Activated naive CD4-positive, alpha-beta T cell treated with Interleukin-2 at 50 U/mL for 16 hours (primary cell): Measurements from ENCODE around the gene TTF1.

Source experiments
- DNase-seq: peaks from one replicate; pipeline ENCODE4 v3.0.0-alpha.2; 2020

TTF1 gene, protein sequence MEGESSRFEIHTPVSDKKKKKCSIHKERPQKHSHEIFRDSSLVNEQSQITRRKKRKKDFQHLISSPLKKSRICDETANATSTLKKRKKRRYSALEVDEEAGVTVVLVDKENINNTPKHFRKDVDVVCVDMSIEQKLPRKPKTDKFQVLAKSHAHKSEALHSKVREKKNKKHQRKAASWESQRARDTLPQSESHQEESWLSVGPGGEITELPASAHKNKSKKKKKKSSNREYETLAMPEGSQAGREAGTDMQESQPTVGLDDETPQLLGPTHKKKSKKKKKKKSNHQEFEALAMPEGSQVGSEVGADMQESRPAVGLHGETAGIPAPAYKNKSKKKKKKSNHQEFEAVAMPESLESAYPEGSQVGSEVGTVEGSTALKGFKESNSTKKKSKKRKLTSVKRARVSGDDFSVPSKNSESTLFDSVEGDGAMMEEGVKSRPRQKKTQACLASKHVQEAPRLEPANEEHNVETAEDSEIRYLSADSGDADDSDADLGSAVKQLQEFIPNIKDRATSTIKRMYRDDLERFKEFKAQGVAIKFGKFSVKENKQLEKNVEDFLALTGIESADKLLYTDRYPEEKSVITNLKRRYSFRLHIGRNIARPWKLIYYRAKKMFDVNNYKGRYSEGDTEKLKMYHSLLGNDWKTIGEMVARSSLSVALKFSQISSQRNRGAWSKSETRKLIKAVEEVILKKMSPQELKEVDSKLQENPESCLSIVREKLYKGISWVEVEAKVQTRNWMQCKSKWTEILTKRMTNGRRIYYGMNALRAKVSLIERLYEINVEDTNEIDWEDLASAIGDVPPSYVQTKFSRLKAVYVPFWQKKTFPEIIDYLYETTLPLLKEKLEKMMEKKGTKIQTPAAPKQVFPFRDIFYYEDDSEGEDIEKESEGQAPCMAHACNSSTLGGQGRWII

DNA sequence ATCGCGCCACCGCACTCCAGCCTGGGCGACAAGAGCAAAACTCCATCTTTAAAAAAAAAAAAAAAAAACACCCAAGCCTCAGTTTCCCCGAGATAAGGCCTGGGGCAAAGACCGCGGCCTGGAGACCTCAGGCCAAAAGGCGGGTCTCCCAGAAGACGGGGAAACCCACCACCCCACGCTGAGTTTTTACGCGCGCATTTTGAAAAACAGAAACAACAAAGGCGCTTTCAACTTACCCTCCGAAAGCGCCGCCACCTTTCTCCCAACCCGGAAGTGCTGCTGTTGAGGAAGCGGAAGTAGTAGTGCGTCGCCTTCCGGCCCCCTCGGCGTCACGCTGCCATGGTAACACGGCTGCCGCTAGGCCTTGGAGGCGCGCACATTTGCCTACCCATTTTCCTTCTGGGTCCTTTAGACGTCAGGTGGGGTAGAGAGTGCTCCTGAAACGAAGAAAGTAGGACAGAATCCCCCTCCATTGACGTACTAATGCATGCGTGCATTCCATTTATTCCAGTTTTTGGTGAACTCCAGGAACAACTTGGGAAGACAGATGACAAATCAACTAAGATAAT is at the start of gene TTF1:
TTF1 (minus strand) TSS at position 287 of the 569 bp plus-strand sequence. CDS start 4,019 bp downstream, outside the sequence.
- DNase-seq: peak; percentile 93

GRCh38 chr9:132456241-132456640 is 49.6 kb upstream of the TTF1 start:
- no peak for DNase-seq

DNA sequence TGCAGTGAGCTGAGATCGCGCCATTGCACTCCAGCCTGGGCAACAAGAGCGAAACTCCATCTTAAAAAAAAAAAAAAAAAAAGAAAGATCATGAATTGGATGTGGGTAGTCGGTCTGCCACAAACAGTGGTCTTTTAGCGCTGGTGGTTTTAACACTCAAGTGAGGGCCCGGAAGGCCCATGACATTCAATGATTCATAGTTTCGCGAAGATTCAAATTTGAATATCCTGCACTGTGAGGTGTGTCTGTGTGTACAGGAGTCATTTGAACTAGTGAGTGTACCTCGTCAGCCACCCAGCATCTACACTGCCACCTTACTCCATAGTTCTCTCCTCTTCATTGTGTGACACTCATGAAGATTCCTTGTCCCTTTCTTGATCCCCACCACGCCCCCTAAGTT is 44.6 kb upstream of the TTF1 start:
- peak; percentile 17 for DNase-seq

DNA sequence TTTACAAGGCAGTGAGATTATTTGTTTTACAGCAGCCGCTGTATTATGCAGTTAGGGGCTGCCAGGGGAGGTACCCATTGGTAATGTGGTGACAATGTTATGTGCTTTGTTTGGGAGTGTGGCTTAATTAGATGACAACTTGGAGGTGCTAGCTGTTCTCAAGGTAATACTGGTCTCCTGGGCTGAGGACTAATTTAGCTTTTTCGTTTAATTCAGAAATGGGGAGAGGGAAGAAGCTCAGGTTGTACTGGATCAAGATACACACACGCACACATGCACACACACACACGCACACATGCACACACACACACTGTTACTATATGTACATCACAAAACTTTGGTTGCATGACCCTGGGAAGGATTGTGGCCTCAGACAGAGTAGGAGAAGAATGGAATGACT is 41.3 kb upstream of the TTF1 start:
- DNase-seq: no peak

DNA sequence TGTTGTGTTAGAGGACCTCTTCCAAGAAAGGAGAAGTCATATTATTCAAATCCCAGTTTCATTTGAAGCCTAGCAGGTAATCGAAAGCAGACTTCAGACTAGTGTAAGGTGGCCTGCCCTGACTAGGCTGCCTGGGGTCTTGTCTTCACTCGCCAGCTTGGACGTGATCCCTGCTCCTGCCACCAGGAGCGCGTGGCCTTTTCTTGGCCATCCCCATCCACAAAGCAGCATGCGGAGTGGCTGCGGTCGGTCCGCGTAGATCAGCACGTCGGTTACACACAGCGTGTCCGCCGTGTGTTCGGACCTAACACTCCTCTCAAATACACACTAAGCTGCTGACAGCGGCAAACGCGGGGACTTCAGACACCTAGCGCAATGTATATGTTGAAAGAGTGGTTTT is 40.7 kb upstream of the TTF1 start:
- no peak for DNase-seq

- DNase-seq: no peak
These were observed 40.2 kb upstream of the TTF1 start for GRCh38 chr9:132446887-132447286.

DNA sequence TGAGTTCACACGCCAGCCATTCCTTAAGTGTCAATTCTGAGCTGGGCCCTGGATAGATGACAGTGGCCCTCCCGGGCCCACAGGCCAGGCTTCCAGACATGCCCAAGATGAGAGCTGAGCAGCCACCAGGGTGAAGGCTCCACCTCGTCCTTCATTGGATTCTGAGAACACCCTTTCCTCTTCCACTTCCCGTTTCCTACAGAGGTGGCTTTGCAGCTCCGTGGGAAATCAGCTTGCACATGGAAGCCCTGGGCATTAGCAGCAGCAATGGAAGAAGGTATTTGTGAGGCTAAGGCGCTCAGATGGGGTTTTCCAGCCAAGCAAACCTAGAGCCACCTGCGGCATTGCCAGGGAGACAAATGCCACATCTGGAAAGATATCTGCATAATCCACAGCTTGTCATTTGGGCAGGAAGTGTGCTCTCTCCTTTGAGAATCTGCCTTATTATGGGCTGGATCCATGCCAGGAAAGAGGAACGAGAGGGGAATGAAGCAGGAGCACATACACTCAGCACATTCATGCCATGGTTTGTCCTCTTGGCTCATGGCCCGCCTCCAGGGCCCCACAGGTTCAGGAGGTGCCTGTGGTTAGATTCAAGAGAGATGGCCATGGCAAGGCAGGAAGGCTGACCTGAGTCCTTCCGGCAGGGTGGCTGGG is 37.4 kb upstream of the TTF1 start:
- no peak for DNase-seq

- DNase-seq: no peak
These were observed 34.8 kb upstream of the TTF1 start for GRCh38 chr9:132441404-132441803.

GRCh38 chr9:132440735-132441134 is 34.1 kb upstream of the TTF1 start:
- DNase-seq: no peak

DNA sequence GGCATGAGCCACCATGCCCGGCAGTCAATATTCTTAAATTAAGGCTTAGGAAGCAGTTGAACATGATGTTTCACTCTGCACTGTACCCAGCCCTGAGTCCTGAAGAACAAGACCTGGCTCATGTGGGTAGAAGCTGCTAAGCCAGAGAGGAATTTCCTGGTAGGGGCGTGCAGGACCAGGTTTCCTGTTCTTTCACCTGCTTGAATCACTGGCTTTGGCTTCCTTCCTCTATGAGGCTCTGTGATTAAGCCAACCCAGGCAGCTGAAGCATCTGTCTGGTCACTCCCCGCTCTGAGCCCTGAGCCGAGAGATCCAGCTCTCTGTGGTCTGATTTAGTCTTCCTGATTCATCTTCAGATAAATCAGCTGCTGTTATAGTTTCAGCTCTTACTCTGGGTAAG is 32.5 kb upstream of the TTF1 start:
- DNase-seq: no peak

DNA sequence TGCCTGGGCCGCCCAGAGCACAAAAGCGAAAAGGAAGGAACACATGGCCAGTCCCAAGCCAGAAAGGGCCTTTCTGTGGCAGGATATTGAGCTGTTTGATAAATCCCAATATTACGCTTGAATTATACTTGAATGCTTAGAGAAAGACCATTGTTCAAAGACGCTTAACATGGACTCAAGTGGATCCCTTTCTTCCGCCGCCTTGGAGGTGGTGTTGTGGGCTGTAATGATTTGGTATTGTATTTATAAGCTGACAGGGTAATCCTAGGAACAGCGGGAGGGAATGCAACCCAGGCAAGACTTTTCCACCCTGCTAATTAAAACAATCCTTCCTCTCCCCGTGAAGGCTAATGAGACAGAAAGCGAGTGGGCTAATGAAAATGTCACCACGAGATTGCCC is 28.2 kb upstream of the TTF1 start:
- DNase-seq: no peak

DNA sequence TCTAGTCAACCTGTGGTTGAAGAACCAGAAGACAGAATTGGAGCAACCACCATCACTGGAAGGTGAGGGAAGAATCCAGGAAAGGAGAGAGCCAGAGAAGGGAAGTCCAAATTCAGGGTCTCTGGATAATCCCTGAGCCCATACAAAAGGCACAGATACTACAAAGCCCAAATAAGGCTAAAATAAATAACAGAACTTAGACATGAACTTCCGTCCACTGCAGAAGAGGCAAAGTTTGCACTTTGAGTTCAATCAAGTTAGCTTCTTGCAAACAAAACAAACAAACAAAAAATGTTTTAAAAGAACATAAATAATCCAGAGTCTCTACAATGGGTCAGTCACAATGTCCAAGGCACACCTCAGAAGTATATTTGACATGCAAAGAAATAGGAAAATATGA is 24.4 kb upstream of the TTF1 start:
- no peak for DNase-seq

- DNase-seq: no peak
These were observed 20.2 kb upstream of the TTF1 start for GRCh38 chr9:132426639-132427414.

DNA sequence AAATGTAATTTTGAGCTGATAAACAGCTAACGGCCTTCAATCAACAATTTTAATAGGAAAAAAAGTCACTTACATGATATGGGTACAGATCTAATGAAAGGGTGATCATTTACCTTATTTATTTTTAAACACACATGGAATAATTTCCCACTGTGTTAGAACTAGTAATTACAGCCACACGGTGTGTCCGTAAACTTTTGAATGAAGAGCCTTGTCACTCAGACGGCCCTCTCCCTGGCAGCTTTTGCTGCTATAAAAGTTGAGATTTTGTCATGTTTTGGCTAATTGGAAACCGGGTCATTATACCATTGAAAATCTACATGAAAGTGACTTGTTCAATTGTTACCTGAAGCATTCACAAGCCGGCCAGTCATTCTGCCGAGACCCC is 19.0 kb upstream of the TTF1 start:
- DNase-seq: no peak

GRCh38 chr9:132424857-132425674 is 18.4 kb upstream of the TTF1 start:
- DNase-seq: no peak

GRCh38 chr9:132423503-132423902 is 16.9 kb upstream of the TTF1 start:
- DNase-seq: no peak

- no peak for DNase-seq
These were observed 15.9 kb upstream of the TTF1 start for GRCh38 chr9:132422574-132422973.

DNA sequence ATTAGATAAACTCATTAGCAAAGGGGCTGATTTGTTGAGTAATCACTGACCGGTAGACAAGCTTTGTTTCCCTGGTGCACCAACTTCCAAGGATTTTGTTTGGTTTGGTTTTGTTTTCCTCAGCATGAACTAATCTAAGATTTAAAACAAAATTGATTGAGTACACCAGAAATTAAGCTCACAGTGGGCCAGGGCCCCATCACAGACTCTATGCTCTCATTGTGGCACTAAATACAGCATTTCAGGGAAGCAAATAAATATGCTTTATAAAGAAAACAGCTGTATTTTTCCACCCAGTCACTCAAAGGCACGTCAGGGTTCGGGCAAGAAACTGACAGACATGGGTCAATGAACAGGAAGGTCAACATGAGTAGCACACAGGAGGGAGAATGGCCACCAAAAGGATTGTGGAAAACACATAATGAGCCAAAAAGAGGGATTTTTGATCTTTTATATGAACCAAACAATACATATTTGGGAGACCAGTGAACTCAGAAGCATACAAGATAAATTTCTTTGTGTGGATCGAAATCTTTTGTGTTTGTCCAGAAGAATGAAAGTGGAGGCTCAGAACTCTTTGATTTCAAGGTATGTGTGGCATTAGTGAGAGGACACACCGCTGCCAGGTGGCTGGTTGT is 12.2 kb upstream of the TTF1 start:
- DNase-seq: no peak

DNA sequence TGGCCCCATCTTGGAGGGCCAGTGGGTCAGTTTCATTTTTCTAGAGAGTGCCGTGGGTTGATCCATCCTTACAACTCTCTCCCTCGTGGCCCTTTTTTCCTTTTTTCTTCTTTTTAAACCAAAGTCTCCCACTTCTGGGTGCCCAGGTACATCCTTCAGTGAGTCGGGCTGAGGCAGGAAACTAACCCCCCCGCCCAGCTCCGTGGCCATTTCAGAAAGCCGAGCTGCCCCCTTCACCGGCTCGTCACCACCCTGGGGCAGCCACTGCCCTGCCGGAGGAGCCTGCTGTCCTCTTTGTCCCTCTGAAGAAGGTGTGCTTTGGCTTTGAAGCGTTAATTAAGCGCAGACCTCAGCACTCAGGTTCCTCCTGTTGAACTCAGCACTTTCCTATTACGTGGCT is 8.5 kb upstream of the TTF1 start:
- DNase-seq: no peak

DNA sequence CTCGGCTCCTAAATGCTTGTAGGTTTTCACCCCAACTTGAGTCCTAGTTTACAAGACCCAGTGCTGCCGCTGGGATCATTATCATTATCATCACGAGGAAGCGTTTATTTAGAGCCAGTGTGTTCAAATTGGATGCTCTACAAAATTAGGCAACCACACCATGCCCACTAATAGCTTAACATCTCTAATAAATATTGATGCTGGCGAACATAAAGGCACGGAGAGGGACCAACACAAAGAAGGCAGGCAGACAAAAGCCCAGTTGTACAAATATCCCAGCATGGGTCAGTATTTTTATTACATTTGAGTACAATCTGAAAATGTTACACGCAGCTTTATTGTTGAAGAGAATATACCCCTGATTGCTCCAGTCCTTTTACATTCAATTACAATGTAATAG is 8.1 kb upstream of the TTF1 start:
- DNase-seq: no peak

DNA sequence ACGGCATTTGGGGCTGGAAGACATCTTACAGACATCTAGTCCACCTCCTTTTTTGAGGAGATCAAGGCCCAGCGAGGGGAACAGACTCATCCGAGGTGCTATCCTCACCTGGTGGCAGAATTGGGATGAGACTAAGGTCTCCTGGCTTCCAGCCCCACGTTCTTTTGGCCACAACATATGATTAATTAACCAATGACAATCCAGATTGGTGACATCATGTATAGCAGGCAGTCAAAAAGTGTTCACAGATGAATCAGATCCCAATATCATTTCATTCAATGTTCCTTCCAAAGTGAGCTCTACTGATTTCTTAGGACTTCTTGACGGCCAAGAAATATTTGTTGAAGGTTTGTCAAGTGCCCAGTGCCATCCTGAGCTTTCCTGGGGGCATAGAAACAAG is 7.3 kb upstream of the TTF1 start:
- no peak for DNase-seq
